ENCODE data around the gene SH3RF3. TPM values are rescaled to one million over a fixed set of nuclear protein-coding genes. Genes with fewer than 3 reads are reported as not detected.

The SH3RF3 gene
- total and polyA plus RNA-seq, 9 of the 15 experiments (the other 6 are each of a cell fraction or from before 2014, with no cell fraction given) = 0.02 TPM; not detected in 8

DNA sequence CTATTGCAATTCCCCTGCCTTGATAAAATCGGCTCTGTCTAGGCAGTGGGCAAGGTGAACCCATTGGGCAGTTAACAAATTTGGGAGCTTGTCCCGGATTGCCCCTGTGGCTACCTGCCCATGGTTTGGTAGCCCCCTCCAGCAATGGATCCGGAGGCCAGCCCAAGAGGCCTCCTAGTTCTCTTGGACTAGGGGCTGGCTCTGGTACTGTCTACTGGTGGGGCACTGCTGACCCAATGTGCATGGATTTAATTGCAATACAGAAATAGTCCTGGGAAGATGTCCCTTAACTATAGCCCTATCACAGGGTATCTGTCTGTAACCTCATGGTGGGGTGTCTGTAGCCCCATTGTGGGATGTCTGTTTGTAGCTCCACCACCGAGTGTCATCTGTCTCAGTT, 37.5 kb upstream of the SH3RF3 start:
- DNase-seq (ENCODE audit: extremely low read depth in 1 of 4, low spot score in 3 of 4) = no peak
- TF ChIP-seq ERF (CRISPR knock-in tag; IDR thresholded peaks at IDR 0.05) (no peak), MBD2 (IDR thresholded peaks at IDR 0.05; ENCODE audit: borderline replicate concordance, low read depth) (no peak), LCOR (CRISPR knock-in tag; IDR thresholded peaks at IDR 0.05) (no peak), HDAC6 (IDR thresholded peaks at IDR 0.05; ENCODE audit: low read depth, low read length) (no peak), SMAD4 (CRISPR knock-in tag; conservative IDR thresholded peaks at IDR 0.05) (no peak), ZNF140 (CRISPR knock-in tag; IDR thresholded peaks at IDR 0.05) (no peak), PHF20 (IDR thresholded peaks at IDR 0.05; ENCODE audit: partially characterized antibody) (no peak), CBX2 (IDR thresholded peaks at IDR 0.05; ENCODE audit: insufficient read depth, low read length, poor library complexity, severe bottlenecking) (no peak), SIX5 (IDR thresholded peaks at IDR 0.05; ENCODE audit: borderline replicate concordance in 1 of 2, insufficient read depth in 1 of 2, low read depth in 1 of 2, low read length in 2 of 2) (no peak)
- TF ChIP-seq, protein P1, sequence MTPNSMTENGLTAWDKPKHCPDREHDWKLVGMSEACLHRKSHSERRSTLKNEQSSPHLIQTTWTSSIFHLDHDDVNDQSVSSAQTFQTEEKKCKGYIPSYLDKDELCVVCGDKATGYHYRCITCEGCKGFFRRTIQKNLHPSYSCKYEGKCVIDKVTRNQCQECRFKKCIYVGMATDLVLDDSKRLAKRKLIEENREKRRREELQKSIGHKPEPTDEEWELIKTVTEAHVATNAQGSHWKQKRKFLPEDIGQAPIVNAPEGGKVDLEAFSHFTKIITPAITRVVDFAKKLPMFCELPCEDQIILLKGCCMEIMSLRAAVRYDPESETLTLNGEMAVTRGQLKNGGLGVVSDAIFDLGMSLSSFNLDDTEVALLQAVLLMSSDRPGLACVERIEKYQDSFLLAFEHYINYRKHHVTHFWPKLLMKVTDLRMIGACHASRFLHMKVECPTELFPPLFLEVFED (CRISPR knock-in tag; conservative IDR thresholded peaks at IDR 0.05) = no peak
- TF ChIP-seq, protein P2, sequence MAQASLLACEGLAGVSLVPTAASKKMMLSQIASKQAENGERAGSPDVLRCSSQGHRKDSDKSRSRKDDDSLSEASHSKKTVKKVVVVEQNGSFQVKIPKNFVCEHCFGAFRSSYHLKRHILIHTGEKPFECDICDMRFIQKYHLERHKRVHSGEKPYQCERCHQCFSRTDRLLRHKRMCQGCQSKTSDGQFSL (CRISPR knock-in tag; IDR thresholded peaks at IDR 0.05) = no peak
- TF ChIP-seq, protein P2 (tag; IDR thresholded peaks at IDR 0.05) = no peak
- TF ChIP-seq, protein P3, sequence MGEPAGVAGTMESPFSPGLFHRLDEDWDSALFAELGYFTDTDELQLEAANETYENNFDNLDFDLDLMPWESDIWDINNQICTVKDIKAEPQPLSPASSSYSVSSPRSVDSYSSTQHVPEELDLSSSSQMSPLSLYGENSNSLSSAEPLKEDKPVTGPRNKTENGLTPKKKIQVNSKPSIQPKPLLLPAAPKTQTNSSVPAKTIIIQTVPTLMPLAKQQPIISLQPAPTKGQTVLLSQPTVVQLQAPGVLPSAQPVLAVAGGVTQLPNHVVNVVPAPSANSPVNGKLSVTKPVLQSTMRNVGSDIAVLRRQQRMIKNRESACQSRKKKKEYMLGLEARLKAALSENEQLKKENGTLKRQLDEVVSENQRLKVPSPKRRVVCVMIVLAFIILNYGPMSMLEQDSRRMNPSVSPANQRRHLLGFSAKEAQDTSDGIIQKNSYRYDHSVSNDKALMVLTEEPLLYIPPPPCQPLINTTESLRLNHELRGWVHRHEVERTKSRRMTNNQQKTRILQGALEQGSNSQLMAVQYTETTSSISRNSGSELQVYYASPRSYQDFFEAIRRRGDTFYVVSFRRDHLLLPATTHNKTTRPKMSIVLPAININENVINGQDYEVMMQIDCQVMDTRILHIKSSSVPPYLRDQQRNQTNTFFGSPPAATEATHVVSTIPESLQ (CRISPR knock-in tag; IDR thresholded peaks at IDR 0.05) = no peak
- TF ChIP-seq, protein P4, sequence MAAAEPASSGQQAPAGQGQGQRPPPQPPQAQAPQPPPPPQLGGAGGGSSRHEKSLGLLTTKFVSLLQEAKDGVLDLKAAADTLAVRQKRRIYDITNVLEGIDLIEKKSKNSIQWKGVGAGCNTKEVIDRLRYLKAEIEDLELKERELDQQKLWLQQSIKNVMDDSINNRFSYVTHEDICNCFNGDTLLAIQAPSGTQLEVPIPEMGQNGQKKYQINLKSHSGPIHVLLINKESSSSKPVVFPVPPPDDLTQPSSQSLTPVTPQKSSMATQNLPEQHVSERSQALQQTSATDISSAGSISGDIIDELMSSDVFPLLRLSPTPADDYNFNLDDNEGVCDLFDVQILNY (CRISPR knock-in tag; IDR thresholded peaks at IDR 0.05) = no peak
- Histone ChIP-seq H3K27ac (ENCODE audit: extremely low read depth, low read depth, low read length) (no peak overlapping the region), H3K4me3 (no peak overlapping the region), H3K36me3 (ENCODE audit: control insufficient read depth, insufficient read depth, low read length) (no peaks in the 10 kb centered on the region), H3K9ac (ENCODE audit: insufficient read depth in 1 of 2, low read depth in 2 of 2, low read length in 2 of 2) (no peak overlapping the region), H4K20me1 (replicated peaks; ENCODE audit: control insufficient read depth, insufficient read depth, low read length) (no peaks in the 10 kb centered on the region), H3K4me1 (replicated peaks in 1 of 2; ENCODE audit: control insufficient read depth in 2 of 2, insufficient read depth in 2 of 2, low read length in 2 of 2) (no peaks in the 10 kb centered on the region), H3K9me1 (ENCODE audit: control insufficient read depth, insufficient read depth, low read length) (no peaks in the 10 kb centered on the region), H3K4me2 (ENCODE audit: insufficient read depth, low read length) (no peak overlapping the region), H2AFZ (ENCODE audit: low read depth, low read length) (no peak overlapping the region), H3K79me2 (ENCODE audit: control insufficient read depth, insufficient read depth, low read length) (no peaks in the 10 kb centered on the region), H3K9me3 (replicated peaks; ENCODE audit: control insufficient read depth, insufficient read depth, low read depth, low read length) (no peaks in the 10 kb centered on the region), H3K27me3 (ENCODE audit: control insufficient read depth in 2 of 2, insufficient read depth in 2 of 2, low read length in 2 of 2) (peaks cover 0 to 9% of the 10 kb centered on the region in 2 experiments; a peak in 1 of 5 replicates)
- no peak for ATAC-seq
- in situ Hi-C loops (cut with MboI) (no loop called here), intact Hi-C loops (cut with micrococcal nuclease) (no loop called here)
- no peak for FAIRE-seq
- POLR2A ChIA-PET = interaction anchor here (1.5 kb wide), 1 partner anchor 11 kb away, joined by 6 read pairs; no protein-coding TSS in a partner anchor
- CTCF ChIA-PET (ENCODE audit: low intra/inter-chr PET ratio) = no interaction called here
- 0% methylated on average over 4 of the region's 4 CpGs for WGBS (ENCODE audit: insufficient coverage, low coverage, missing lambda C conversion rate)
- no TSS peak for BruUV-seq (replicated peaks)
